ENCODE results near the gene NRXN3.

The NRXN3 gene

DNA sequence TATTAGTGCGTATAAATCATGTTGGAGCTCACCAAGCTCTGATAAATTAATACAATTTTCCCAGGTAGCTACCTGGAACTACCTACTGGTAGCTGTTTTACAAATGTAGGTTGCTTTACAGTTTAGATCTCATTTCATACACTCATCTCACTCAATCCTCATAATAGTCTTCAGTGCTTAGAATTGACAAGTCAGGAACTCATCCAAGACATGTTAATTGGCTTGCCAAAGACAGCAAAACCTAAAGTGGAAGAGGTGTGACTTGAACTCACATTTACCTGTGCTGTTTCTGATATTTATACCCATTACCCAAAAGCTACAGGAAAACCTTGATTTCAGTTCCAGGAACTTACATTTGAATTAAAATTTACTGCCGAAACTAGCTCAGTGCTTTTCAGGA, 1744.4 kb downstream of the NRXN3 start:
- Mint-ChIP-seq H3K27ac (no peak overlapping the region), H3K4me1 (ENCODE audit: low read depth) (no peaks in the 10 kb centered on the region), H3K27me3 (no peaks in the 10 kb centered on the region), H3K9me3 (peaks cover 10% of the 10 kb centered on the region), H3K4me3 (no peak overlapping the region), H3K36me3 (ENCODE audit: low read depth) (no peaks in the 10 kb centered on the region)

DNA sequence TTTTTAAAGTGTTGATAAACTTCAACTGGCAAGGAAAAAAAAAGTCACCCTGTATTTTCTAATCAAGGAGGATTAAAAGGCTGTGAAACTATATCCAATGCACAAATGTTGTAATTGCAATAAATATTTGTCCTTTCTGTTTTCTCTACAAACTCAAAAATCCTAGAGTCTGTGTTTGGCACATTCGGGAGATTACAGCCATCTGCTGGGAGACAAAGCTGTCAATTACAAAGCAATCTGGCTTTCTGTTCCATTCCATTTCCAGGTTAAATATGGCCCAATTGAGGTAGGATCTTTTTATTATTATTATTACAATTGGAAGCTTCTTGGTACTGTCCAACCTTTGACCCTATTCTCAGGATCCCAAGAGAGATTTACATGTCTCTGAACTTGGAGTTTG, 1745.2 kb downstream of the NRXN3 start:
- Mint-ChIP-seq H3K36me3 (ENCODE audit: low read depth) (no peaks in the 10 kb centered on the region), H3K27ac (no peak overlapping the region), H3K9me3 (peaks cover 10% of the 10 kb centered on the region), H3K4me3 (no peak overlapping the region), H3K4me1 (ENCODE audit: low read depth) (no peaks in the 10 kb centered on the region), H3K27me3 (no peaks in the 10 kb centered on the region)

- no peak overlapping the region for H3K4me3 Mint-ChIP-seq
- no peaks in the 10 kb centered on the region for H3K27me3 Mint-ChIP-seq
- H3K4me1 Mint-ChIP-seq (ENCODE audit: low read depth) = no peaks in the 10 kb centered on the region
- H3K27ac Mint-ChIP-seq = no peak overlapping the region
- no peaks in the 10 kb centered on the region for H3K36me3 Mint-ChIP-seq (ENCODE audit: low read depth)
- peaks cover 14% of the 10 kb centered on the region for H3K9me3 Mint-ChIP-seq
Measured at GRCh38 chr14:79916281-79916680, 1746.1 kb downstream of the NRXN3 start.

DNA sequence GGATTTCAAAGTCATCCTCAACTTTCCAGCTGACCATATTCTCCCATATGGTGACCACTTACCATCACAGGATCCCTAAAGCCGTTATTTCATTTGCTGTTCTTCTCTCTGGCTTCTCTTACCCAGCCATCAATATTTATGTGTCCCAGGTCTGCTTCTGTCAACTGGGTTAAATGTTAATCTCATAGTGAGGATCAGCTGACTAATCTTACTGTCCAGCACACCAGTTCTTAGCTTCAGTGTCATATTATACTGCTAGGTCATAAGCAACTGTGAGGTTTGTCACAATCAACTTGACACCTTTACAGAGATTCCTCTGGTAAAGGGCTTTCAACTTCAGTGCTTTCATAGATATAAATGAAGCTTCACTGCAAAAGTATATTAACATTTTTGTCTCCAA, 1746.7 kb downstream of the NRXN3 start:
- no peak overlapping the region for H3K4me3 Mint-ChIP-seq
- H3K36me3 Mint-ChIP-seq (ENCODE audit: low read depth) = no peaks in the 10 kb centered on the region
- H3K4me1 Mint-ChIP-seq (ENCODE audit: low read depth) = no peaks in the 10 kb centered on the region
- no peaks in the 10 kb centered on the region for H3K27me3 Mint-ChIP-seq
- H3K9me3 Mint-ChIP-seq = peaks cover 14% of the 10 kb centered on the region
- no peak overlapping the region for H3K27ac Mint-ChIP-seq
